ENCODE measurements around the gene HECW1. TPM values are rescaled to one million over a fixed set of nuclear protein-coding genes. Genes with fewer than 3 reads are reported as not detected.
A peak's percentile ranks its signal among the peaks of the same experiment; 100 is the strongest.

The HECW1 gene
- total RNA-seq, 1 donor from 2014 or later: not detected

GRCh38 chr7:43433639-43434038 lies 321.2 kb downstream of the HECW1 start:
- DNase-seq: no peak
- no peak for ATAC-seq (ENCODE audit: poor library complexity)
- intact Hi-C loops (cut with DNase I): no loop called here

DNA sequence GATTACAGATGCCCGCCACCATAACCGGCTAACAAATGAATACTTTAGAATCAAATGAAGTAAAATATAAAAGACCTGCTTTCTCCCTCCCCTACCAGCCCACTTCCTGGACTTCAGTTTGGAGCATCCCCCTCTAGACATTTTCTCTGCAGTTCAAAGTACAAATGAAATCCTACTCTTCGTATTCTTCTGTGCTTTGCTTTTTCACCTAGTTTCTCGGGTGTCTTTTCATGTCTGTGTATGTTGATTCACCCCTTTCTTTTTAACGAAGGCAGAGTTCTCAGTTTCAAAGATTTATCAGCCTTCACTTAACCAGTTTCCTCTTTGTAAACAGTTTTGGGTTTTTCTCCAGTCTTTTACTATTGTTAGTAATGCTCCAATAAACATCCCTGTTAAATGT lies 324.6 kb downstream of the HECW1 start:
- intact Hi-C loops (cut with DNase I): no loop called here
- DNase-seq (no peak), ATAC-seq (ENCODE audit: poor library complexity) (no peak)

GRCh38 chr7:43438897-43439479 lies 326.5 kb downstream of the HECW1 start:
- DNase-seq (no peak), ATAC-seq (ENCODE audit: poor library complexity) (no peak)
- intact Hi-C loops (cut with DNase I): no loop called here

GRCh38 chr7:43439631-43440401 lies 327.4 kb downstream of the HECW1 start:
- ATAC-seq (ENCODE audit: poor library complexity) (no peak), DNase-seq (no peak)
- intact Hi-C loops (cut with DNase I): no loop called here

DNA sequence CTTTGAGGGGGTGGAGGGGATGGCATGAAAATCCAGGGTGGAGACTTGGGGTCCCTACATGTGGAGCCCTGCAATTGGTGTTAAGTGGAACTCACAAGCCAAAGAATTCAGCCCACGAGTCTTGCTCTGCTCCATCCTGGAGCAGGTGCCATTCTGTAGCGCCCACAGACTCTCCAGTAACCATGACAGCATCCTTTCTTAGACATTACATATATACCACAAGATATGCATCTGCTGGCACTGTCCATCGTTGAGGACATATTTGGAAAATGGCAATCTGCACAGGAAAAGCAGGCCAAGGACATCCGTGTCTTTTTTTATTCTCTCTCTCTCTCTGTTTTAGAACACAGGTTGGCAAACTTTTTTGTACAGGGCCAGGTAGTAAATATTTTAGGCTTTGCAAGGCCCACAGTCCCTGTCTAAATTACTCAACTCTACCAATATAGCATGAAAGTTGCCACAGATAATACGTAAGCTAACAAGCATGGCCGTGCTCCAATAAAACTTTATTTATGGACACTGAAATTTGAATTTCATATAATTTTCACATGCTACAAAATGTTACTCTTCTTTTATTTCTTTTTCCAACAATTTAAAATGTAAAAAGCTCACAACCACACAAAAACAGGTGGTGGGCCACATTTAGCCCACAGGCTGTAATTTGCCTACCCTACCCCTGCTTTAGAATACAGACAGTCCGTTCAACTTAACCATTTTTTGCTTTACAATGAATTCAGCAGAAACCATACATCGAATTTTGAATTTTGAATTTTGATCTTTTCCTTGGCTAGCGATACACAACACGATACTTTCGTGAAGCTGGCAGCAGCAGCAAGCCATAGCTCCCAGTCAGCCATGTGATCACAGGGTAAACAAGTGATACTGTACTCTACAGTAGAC lies 329.0 kb downstream of the HECW1 start:
- no peak for ATAC-seq (ENCODE audit: poor library complexity)
- no peak for DNase-seq
- intact Hi-C loops (cut with DNase I): no loop called here

- intact Hi-C loops (cut with DNase I): no loop called here
- ATAC-seq (ENCODE audit: poor library complexity) (no peak), DNase-seq (no peak)
Measured at GRCh38 chr7:43443381-43443780, 330.9 kb downstream of the HECW1 start.

GRCh38 chr7:43444711-43445578 lies 332.5 kb downstream of the HECW1 start:
- no peak for ATAC-seq (ENCODE audit: poor library complexity)
- intact Hi-C loops (cut with DNase I): no loop called here
- no peak for DNase-seq

- intact Hi-C loops (cut with DNase I): no loop called here
- ATAC-seq (ENCODE audit: poor library complexity) (no peak), DNase-seq (no peak)
Measured at GRCh38 chr7:43449577-43449976, 337.1 kb downstream of the HECW1 start.

DNA sequence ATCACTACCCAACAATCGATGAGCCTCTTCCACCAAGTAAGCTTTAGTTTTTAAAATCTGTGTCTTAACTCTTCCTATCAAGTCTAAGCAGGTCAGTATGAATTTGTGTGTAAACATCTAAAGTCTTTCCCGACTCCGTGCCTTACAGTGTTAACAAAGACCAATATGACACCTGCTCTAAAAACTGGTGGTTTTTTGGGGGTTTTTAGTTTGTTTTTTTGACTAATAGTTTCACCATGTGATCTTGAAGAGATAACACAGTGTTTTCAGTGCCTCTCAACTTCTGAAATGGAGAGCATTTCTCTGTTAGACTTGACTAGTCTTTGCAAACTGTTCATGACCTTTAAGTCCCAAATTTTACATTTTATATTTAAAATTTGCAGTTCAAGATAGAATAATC lies 338.4 kb downstream of the HECW1 start:
- DNase-seq (no peak), ATAC-seq (ENCODE audit: poor library complexity) (no peak)
- intact Hi-C loops (cut with DNase I): no loop called here

- intact Hi-C loops (cut with DNase I): no loop called here
- ATAC-seq (ENCODE audit: poor library complexity): no peak
- DNase-seq: no peak
Measured at GRCh38 chr7:43454936-43455518, 342.6 kb downstream of the HECW1 start.

DNA sequence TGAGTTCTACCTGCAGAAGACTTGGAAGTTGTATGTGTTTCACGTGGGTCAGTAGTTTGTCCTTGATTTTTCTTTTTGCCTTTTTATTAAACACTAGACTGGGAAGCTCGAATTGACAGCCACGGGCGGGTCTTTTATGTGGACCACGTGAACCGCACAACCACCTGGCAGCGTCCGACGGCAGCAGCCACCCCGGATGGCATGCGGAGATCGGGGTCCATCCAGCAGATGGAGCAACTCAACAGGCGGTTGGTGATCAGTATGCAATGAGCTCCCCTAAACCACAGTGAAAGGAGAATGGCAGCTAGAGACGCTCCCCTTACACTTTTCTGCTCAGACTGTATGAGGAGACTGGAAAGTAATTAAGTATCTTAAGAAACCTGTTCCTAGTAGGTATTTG lies 343.8 kb downstream of the HECW1 start:
- intact Hi-C loops (cut with DNase I): no loop called here
- DNase-seq: no peak
- ATAC-seq (ENCODE audit: poor library complexity): peak; percentile 53

- DNase-seq (no peak), ATAC-seq (ENCODE audit: poor library complexity) (no peak)
- intact Hi-C loops (cut with DNase I): no loop called here
Measured at GRCh38 chr7:43458330-43459018, 346.0 kb downstream of the HECW1 start.

GRCh38 chr7:43459019-43459337 lies 346.5 kb downstream of the HECW1 start:
- no peak for ATAC-seq (ENCODE audit: poor library complexity)
- intact Hi-C loops (cut with DNase I): no loop called here

DNA sequence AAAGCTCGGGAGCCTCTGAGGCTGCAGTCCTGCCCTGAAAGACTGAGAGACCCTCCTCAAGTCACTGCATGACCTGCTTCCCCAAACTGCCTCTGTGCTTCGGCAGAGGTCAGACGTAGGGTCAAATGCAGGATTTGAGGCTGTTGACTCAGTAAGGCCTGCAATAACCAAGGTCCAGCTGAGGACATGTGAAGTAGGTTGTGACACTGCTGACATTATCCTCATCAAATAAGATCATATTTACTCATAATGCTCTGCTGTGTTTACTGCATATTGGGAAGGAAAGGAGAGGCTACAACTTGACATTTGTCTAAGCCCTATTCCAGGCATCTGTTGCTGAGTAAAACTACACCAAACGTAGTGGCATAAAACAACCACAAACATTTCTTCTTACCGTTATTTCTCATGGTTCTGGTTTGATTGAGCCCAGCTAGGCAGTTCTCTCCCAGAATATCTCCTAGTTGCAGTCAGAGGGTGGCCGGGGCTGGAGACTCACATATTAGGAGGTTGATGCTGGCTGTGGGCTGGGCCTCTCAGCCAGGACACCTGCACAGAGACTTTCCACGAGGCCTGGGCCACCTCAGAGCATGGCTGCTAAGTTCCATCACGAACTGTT lies 348.4 kb downstream of the HECW1 start:
- DNase-seq: no peak

More at GRCh38 chr7:43459019-43459337, 346.5 kb downstream of the HECW1 start:
- DNase-seq: no peak

DNA sequence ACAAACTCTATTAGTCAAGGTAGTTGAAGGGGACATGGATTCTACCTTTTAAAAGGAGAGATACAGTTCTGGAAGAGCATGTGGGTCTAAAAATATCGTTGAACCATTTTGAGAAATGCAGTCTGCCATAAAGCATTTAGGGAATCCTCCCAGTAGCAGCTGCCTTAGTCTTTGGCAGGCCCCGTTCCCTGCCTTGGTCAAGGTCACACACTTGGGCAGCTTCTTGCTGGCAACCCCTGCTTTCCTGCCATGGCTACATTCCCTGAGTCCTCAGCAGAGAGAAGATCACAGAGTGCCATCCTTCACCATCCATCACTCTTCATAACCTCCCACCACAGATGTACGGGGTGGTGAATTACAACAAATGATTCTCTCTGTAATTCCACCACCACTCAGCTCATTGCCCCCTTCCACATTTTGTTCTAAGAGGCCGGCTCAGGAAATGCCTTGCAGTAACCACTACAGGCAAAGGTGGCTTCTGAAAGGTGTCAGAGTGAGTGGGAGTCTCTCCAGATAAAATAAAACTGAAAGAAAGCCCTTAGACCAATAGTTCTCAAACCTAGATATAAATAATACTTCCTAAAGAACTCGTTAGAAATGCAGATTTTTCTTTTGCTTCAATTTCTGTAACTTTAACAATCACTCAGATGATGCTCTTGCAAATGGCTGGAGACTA lies 349.0 kb downstream of the HECW1 start:
- peak; percentile 84 for ATAC-seq (ENCODE audit: poor library complexity)
- DNase-seq: no peak
- intact Hi-C loops (cut with DNase I): no loop called here

More for the DNA sequence above, 348.4 kb downstream of the HECW1 start:
- no peak for ATAC-seq (ENCODE audit: poor library complexity)
- intact Hi-C loops (cut with DNase I): no loop called here

DNA sequence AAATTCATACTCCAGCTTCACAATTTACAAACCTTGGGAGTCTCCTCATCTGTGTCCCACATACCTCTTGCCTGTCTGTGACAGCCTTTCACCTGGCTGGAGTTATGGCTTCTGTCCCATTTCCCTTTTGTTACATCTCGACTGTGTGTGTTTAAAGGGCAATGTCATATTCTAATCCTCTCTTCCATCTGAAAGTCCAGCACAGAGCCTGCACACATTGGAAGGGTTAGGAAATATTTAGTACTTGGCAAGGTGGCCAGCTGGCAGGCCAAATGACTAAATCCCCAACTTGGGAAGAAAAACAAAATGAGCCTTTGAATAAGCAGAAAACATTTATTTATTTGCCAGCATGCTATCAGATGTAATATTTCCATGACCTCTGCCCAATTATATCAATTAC lies 350.4 kb downstream of the HECW1 start:
- ATAC-seq (ENCODE audit: poor library complexity): peak; percentile 50
- no peak for DNase-seq
- intact Hi-C loops (cut with DNase I): no loop called here

GRCh38 chr7:43463401-43463980 lies 351.0 kb downstream of the HECW1 start:
- DNase-seq (no peak), ATAC-seq (ENCODE audit: poor library complexity) (no peak)
- intact Hi-C loops (cut with DNase I): no loop called here

All from Right ventricle myocardium superior (tissue), 1 donor.